Loucy (cell line): Measurements from ENCODE around the gene PSMA4.

ENCODE experiments used
- CTCF ChIP-seq: fragments of 200-600 bp; sonication (generic); conservative IDR thresholded peaks from 2 replicates; pipeline ENCODE4 v1.5.1; 2014; ENCODE audit warnings: mild to moderate bottlenecking, antibody characterized with exemption, low read length
- EZH2phosphoT487 ChIP-seq: fragments of 200-600 bp; IDR thresholded peaks from 2 replicates; pipeline ENCODE4 v1.6.1; 2018; ENCODE audit warnings: antibody characterized with exemption, mild to moderate bottlenecking, moderate library complexity, borderline replicate concordance

- TF ChIP-seq CTCF (no peak), EZH2phosphoT487 (no peak)
These were observed 24.5 kb downstream of the PSMA4 start for GRCh38 chr15:78564743-78565096.
